ENCODE data around the gene TCEANC2.

Gene TCEANC2

GRCh38 chr1:54095546-54096226 is 42.3 kb downstream of the TCEANC2 start:
- Histone ChIP-seq H3K36me3 (peaks cover 3 to 22% (median 8%) of the 10 kb centered on the region in 3 donors), H3K9me3 (no peaks in the 10 kb centered on the region), H3K27ac (no peak overlapping the region), H3K4me3 (no peak overlapping the region), H3K4me1 (no peaks in the 10 kb centered on the region), H3K27me3 (no peaks in the 10 kb centered on the region)
- no peak for DNase-seq
- no peak for TF ChIP-seq CTCF (IDR thresholded peaks at IDR 0.05)
- intact Hi-C loops (cut with DNase I; ENCODE audit: low total_unique reads) = loop anchor here (10.0 kb wide), 1 partner anchor 709 kb away; the partner anchor contains the start of gene TTC22

- no peak for DNase-seq
- Histone ChIP-seq H3K4me3 (no peak overlapping the region), H3K36me3 (peaks cover 3 to 22% (median 8%) of the 10 kb centered on the region in 3 donors), H3K27me3 (no peaks in the 10 kb centered on the region), H3K9me3 (no peaks in the 10 kb centered on the region), H3K4me1 (no peaks in the 10 kb centered on the region), H3K27ac (no peak overlapping the region)
- no peak for TF ChIP-seq CTCF (IDR thresholded peaks at IDR 0.05)
- intact Hi-C loops (cut with DNase I; ENCODE audit: low total_unique reads) = loop anchor here (10.0 kb wide), 1 partner anchor 708 kb away; the partner anchor contains the start of gene TTC22
Measured at GRCh38 chr1:54096227-54096876, 42.9 kb downstream of the TCEANC2 start.

- Histone ChIP-seq H3K36me3 (peaks cover 3 to 22% (median 8%) of the 10 kb centered on the region in 3 donors), H3K27me3 (no peaks in the 10 kb centered on the region), H3K9me3 (no peaks in the 10 kb centered on the region), H3K4me3 (no peak overlapping the region), H3K27ac (no peak overlapping the region), H3K4me1 (no peaks in the 10 kb centered on the region)
- intact Hi-C loops (cut with DNase I; ENCODE audit: low total_unique reads) = loop anchor here (10.0 kb wide), 1 partner anchor 708 kb away; the partner anchor contains the start of gene TTC22
- DNase-seq = no peak
- TF ChIP-seq CTCF (IDR thresholded peaks at IDR 0.05) = no peak
Measured at GRCh38 chr1:54096877-54097240, 43.5 kb downstream of the TCEANC2 start.

- H3K4me1 ChIP-seq = no peaks in the 10 kb centered on the region
- no peaks in the 10 kb centered on the region for H3K27me3 ChIP-seq
- no peak overlapping the region for H3K27ac ChIP-seq
- no peak for DNase-seq
- H3K4me3 ChIP-seq = no peak overlapping the region
- TF ChIP-seq CTCF (IDR thresholded peaks at IDR 0.05) = no peak
- peaks cover 3 to 22% (median 8%) of the 10 kb centered on the region in 3 donors for H3K36me3 ChIP-seq
- H3K9me3 ChIP-seq = no peaks in the 10 kb centered on the region
- intact Hi-C loops (cut with DNase I; ENCODE audit: low total_unique reads) = loop anchor here (10.0 kb wide), 1 partner anchor 706 kb away; the partner anchor contains the start of gene TTC22
Measured at GRCh38 chr1:54099061-54099610, 45.7 kb downstream of the TCEANC2 start.

DNA sequence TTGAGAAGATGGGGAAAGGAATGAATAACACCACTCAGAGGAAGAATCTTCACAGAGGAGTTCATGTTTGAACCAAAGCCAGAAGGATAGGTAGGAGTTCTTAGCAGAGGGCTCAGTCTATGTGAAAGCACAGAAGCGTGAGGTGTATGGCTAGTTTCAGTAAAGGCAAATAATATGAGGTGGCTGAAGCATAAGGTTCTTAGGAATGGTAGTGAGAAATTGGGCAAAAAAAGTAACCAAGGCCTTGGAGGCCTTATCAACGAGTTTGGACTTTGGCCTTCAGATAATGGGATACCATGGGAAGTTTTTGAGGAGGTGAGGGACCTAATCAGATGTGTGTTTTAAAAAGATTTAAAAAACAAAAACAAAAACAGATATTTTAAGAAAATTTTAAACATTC is 47.1 kb downstream of the TCEANC2 start:
- DNase-seq = no peak
- no peaks in the 10 kb centered on the region for H3K4me1 ChIP-seq
- H3K36me3 ChIP-seq = peaks cover 3 to 22% (median 8%) of the 10 kb centered on the region in 3 donors

More for the DNA sequence above, 47.1 kb downstream of the TCEANC2 start:
- H3K27ac ChIP-seq = no peak overlapping the region
- no peak for TF ChIP-seq CTCF (IDR thresholded peaks at IDR 0.05)
- H3K27me3 ChIP-seq = no peaks in the 10 kb centered on the region
- H3K9me3 ChIP-seq = no peaks in the 10 kb centered on the region
- H3K4me3 ChIP-seq = no peak overlapping the region
- intact Hi-C loops (cut with DNase I; ENCODE audit: low total_unique reads) = no loop called here

All from tibial artery (tissue), 4 donors.